Neural progenitor cell (in vitro differentiated cells): ENCODE measurements around the gene OGFOD3.

Source experiments
- EZH2 ChIP-seq: fragments of 200-600 bp; sonication (generic); IDR thresholded peaks from 2 replicates; pipeline ENCODE4 v1.6.1; 2017; ENCODE audit warnings: antibody characterized with exemption, mild to moderate bottlenecking, moderate library complexity
- EZH2phosphoT487 ChIP-seq: fragments of 200-600 bp; sonication (generic); IDR thresholded peaks from 2 replicates; pipeline ENCODE4 v1.6.1; 2017; ENCODE audit warnings: antibody characterized with exemption
- TF ChIP-seq, protein P1 (sequence below): fragments of 200-600 bp; sonication (generic); IDR thresholded peaks from 2 replicates; pipeline ENCODE4 v1.5.1; 2017; ENCODE audit warnings: antibody characterized with exemption, mild to moderate bottlenecking

DNA sequence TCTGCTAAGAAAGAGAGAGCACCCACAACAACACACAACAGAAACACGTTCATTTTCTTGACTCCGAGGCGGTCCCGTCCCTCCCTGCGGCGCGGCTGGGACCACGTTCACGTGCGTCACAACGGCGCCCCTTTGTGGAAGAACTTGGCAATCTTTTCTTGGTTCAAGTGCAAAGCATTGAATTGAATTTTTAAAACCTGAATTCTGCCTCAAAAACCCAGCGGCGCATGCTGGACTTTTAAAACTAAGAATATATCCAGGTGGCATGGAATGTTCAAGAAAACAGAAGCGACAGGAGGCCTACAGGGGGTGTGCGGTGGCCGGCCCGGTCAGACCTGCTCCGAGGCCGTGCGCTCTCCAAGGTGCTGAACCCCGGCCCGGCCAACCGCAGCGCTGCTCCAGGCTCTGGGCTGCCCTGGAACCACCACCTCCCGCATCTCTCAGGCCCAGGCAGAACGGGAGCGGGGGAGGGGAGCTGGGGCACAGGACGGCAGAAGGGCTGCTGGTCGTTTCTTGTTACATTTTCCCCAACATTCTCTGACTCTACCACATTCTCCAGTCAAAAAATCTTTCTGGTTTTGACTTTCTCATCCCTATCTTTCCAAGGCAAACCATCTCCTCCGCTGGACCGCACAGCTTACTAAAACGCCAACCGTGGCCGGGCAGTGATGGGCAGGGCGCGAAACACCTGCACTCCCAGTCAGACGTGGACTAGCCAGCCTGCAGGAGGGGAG, 3.7 kb downstream of the OGFOD3 start:
- TF ChIP-seq, protein P1, sequence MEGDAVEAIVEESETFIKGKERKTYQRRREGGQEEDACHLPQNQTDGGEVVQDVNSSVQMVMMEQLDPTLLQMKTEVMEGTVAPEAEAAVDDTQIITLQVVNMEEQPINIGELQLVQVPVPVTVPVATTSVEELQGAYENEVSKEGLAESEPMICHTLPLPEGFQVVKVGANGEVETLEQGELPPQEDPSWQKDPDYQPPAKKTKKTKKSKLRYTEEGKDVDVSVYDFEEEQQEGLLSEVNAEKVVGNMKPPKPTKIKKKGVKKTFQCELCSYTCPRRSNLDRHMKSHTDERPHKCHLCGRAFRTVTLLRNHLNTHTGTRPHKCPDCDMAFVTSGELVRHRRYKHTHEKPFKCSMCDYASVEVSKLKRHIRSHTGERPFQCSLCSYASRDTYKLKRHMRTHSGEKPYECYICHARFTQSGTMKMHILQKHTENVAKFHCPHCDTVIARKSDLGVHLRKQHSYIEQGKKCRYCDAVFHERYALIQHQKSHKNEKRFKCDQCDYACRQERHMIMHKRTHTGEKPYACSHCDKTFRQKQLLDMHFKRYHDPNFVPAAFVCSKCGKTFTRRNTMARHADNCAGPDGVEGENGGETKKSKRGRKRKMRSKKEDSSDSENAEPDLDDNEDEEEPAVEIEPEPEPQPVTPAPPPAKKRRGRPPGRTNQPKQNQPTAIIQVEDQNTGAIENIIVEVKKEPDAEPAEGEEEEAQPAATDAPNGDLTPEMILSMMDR, result peak; percentile 69
- no peak for TF ChIP-seq EZH2phosphoT487
- TF ChIP-seq EZH2, result peak; percentile 39
